ENCODE measurements around the gene ZNF428. TPM values are rescaled to one million over a fixed set of nuclear protein-coding genes. Genes with fewer than 3 reads are reported as not detected.
A peak's percentile ranks its signal among the peaks of the same experiment; 100 is the strongest.

The ZNF428 gene
- polyA plus RNA-seq, 3 donors, result 3.8 to 5.6 (median 3.9) TPM

DNA sequence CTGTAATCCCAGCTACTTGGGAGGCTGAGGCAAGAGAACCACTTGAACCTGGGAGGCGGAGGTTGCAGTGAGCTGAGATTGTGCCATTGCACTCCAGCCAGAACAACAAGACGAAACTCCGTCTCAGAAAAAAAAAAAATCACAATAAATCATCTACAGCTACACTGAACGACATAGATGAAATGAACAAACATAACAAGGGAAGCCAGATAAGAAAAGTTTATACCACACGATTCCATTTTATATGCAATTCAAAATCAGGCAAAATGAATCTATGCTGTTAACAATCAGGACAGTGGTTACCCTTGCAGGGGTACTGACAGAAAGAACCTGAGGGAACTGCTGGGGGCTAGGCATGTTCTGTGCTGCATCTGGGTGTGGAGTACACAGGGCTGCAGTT lies 49.8 kb downstream of the ZNF428 start:
- peaks cover 3% of the 10 kb centered on the region in 2 donors for H3K4me1 ChIP-seq (ENCODE audit: control insufficient read depth in 1 of 2, insufficient read depth in 2 of 2, low read length in 2 of 2)
- Mint-ChIP-seq H3K27ac (peak overlapping the region in 2 of 7 donors; percentile 25 to 40), H3K27me3 (ENCODE audit: low read depth in 3 of 3) (no peaks in the 10 kb centered on the region), H3K9me3 (no peaks in the 10 kb centered on the region), H3K4me1 (peaks cover 18% of the 10 kb centered on the region), H3K36me3 (peaks cover 13 to 32% of the 10 kb centered on the region in 2 donors), H3K4me3 (no peak overlapping the region)
- H2AFZ ChIP-seq (ENCODE audit: insufficient read depth, low read depth, low read length, poor library complexity, severe bottlenecking), result no peak overlapping the region
- peaks cover 0 to 17% of the 10 kb centered on the region in 2 donors for H3K36me3 ChIP-seq (replicated peaks in 1 of 2; ENCODE audit: control insufficient read depth in 1 of 2, insufficient read depth in 2 of 2, low read length in 2 of 2)
- peaks cover 50% of the 10 kb centered on the region for H3K79me2 ChIP-seq (ENCODE audit: insufficient read depth, low read length)
- H3K9me3 ChIP-seq (replicated peaks in 1 of 2; ENCODE audit: control insufficient read depth in 1 of 2, insufficient read depth in 1 of 2, low read length in 2 of 2), result no peaks in the 10 kb centered on the region
- H3K27ac ChIP-seq (ENCODE audit: low read depth in 1 of 2, low read length in 2 of 2), result no peak overlapping the region
- no peak overlapping the region for H3K4me3 ChIP-seq (replicated peaks in 1 of 3; ENCODE audit: low read depth in 2 of 3, low read length in 3 of 3)
- H4K20me1 ChIP-seq (ENCODE audit: insufficient read depth, low read length), result no peaks in the 10 kb centered on the region
- TF ChIP-seq, protein P1, sequence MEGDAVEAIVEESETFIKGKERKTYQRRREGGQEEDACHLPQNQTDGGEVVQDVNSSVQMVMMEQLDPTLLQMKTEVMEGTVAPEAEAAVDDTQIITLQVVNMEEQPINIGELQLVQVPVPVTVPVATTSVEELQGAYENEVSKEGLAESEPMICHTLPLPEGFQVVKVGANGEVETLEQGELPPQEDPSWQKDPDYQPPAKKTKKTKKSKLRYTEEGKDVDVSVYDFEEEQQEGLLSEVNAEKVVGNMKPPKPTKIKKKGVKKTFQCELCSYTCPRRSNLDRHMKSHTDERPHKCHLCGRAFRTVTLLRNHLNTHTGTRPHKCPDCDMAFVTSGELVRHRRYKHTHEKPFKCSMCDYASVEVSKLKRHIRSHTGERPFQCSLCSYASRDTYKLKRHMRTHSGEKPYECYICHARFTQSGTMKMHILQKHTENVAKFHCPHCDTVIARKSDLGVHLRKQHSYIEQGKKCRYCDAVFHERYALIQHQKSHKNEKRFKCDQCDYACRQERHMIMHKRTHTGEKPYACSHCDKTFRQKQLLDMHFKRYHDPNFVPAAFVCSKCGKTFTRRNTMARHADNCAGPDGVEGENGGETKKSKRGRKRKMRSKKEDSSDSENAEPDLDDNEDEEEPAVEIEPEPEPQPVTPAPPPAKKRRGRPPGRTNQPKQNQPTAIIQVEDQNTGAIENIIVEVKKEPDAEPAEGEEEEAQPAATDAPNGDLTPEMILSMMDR (IDR thresholded peaks at IDR 0.05), result no peak
- 60% methylated on average over 1 of the region's 5 CpGs for WGBS (ENCODE audit: insufficient coverage)
- intact Hi-C loops (cut with micrococcal nuclease), result no loop called here
- no peak overlapping the region for H3K4me2 ChIP-seq (replicated peaks; ENCODE audit: extremely low read depth, low read length, poor library complexity, severe bottlenecking)
- H3K9ac ChIP-seq (ENCODE audit: insufficient read depth, low read length, poor library complexity, severe bottlenecking), result no peak overlapping the region
- H3K27me3 ChIP-seq (ENCODE audit: control insufficient read depth in 2 of 2, insufficient read depth in 2 of 2, low read length in 2 of 2), result no peaks in the 10 kb centered on the region
- no peak for DNase-seq

DNA sequence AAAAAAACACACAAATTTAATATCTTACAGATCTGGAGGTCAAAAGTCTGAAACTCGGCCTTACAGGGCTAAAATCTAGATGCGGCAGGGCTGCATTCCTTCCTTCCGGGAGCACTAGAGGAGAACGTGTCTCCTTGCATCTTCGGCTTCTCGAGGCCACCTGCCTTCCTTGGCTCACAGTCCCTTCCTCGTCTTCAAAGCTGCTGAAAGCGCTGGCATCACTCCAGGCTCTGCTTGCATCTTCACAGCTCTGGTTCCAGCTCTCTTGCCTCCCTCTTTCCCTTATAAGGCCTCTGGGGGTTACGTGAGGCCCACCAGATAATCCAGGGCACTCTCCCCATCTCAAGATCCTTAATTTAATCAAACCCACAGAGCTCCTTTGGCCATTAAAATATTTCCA lies 54.6 kb downstream of the ZNF428 start:
- Mint-ChIP-seq H3K36me3 (peaks cover 27 to 32% of the 10 kb centered on the region in 2 donors), H3K4me1 (peaks cover 43% of the 10 kb centered on the region), H3K4me3 (no peak overlapping the region), H3K27ac (peak overlapping the region in 5 of 7 donors; percentile 12 to 79 (median 53)), H3K9me3 (peaks cover 0 to 3% (median 0%) of the 10 kb centered on the region in 7 donors), H3K27me3 (ENCODE audit: low read depth in 3 of 3) (peaks cover 0 to 4% (median 0%) of the 10 kb centered on the region in 3 donors)
- Histone ChIP-seq H3K9ac (ENCODE audit: insufficient read depth, low read length, poor library complexity, severe bottlenecking) (no peak overlapping the region), H3K27ac (ENCODE audit: low read depth in 1 of 2, low read length in 2 of 2) (no peak overlapping the region), H3K27me3 (ENCODE audit: control insufficient read depth in 2 of 2, insufficient read depth in 2 of 2, low read length in 2 of 2) (no peaks in the 10 kb centered on the region), H3K4me1 (ENCODE audit: control insufficient read depth in 1 of 2, insufficient read depth in 2 of 2, low read length in 2 of 2) (peaks cover 24 to 27% of the 10 kb centered on the region in 2 donors), H4K20me1 (ENCODE audit: insufficient read depth, low read length) (no peaks in the 10 kb centered on the region), H2AFZ (ENCODE audit: insufficient read depth, low read depth, low read length, poor library complexity, severe bottlenecking) (no peak overlapping the region), H3K36me3 (replicated peaks in 1 of 2; ENCODE audit: control insufficient read depth in 1 of 2, insufficient read depth in 2 of 2, low read length in 2 of 2) (peaks cover 0 to 16% of the 10 kb centered on the region in 2 donors), H3K4me3 (replicated peaks in 1 of 3; ENCODE audit: low read depth in 2 of 3, low read length in 3 of 3) (no peak overlapping the region), H3K4me2 (replicated peaks; ENCODE audit: extremely low read depth, low read length, poor library complexity, severe bottlenecking) (no peak overlapping the region), H3K9me3 (replicated peaks in 1 of 2; ENCODE audit: control insufficient read depth in 1 of 2, insufficient read depth in 1 of 2, low read length in 2 of 2) (no peaks in the 10 kb centered on the region), H3K79me2 (ENCODE audit: insufficient read depth, low read length) (peaks cover 29% of the 10 kb centered on the region)
- TF ChIP-seq, protein P1 (IDR thresholded peaks at IDR 0.05), result no peak
- WGBS (ENCODE audit: insufficient coverage), result 43% methylated on average over 9 of the region's 9 CpGs
- intact Hi-C loops (cut with micrococcal nuclease), result no loop called here
- DNase-seq, result no peak
